GM12878 (cell line): Measurements from ENCODE around the gene TIE1. TPM values are rescaled to one million over a fixed set of nuclear protein-coding genes. Genes with fewer than 3 reads are reported as not detected.

Experiments used
- ATAC-seq: fragments of 200-7000 bp; cut with Tn5 transposase; 3 replicates; pipeline ENCODE4 v1.9.1; 2020; ENCODE audit warnings: mild to moderate bottlenecking, moderate library complexity
- BruUV-seq: library from RNA; stranded (reverse); fragments of 400-500 nt; replicated peaks from 2 replicates; lab custom pipeline; 2021; lab: Mats Ljungman, UMichigan
- CTCF ChIA-PET: fragments of 300-600 bp; sonication (Branson Sonifier 250); formaldehyde crosslinking; extraction: SDS; loops from one replicate; lab custom pipeline; 2021; ENCODE audit warnings: inconsistent platforms; lab: Yijun Ruan, JAX
- POLR2A ChIA-PET: fragments of 350-600 bp; formaldehyde crosslinking; extraction: SDS; loops from one replicate; lab custom pipeline; 2021; ENCODE audit warnings: inconsistent platforms; lab: Charles Lee
- RAD21 ChIA-PET: fragments of 300-600 bp; sonication (Branson Sonifier 250); formaldehyde crosslinking; loops from one replicate; lab custom pipeline; 2023; ENCODE audit warnings: antibody characterized with exemption; ENCODE audit not compliant: unreplicated experiment; lab: Charles Lee
- SMC1A ChIA-PET: fragments of 300-600 bp; sonication (Branson Sonifier 250); formaldehyde crosslinking; loops from one replicate; lab custom pipeline; 2023; ENCODE audit not compliant: unreplicated experiment, uncharacterized antibody; lab: Charles Lee
- DNase-seq: peaks from one replicate; pipeline ENCODE4 v3.0.0-alpha.2; 2011; ENCODE audit warnings: low read depth, low spot score
- FAIRE-seq: peaks from 3 replicates; lab custom pipeline; 2011; peaks lifted over from hg19 to GRCh38; lab: Jason Lieb, UNC
- H2AFZ ChIP-seq: 2 replicates; pipeline ENCODE4 v1.6.0; 2011; ENCODE audit warnings: low read depth, low read length, control low read depth; ENCODE audit not compliant: control insufficient read depth
- H3K27ac ChIP-seq: 2 replicates; pipeline ENCODE4 v1.5.1; 2011; ENCODE audit warnings: control low read depth; ENCODE audit not compliant: control insufficient read depth, insufficient read depth
- H3K27me3 ChIP-seq, 2 experiments: replicated peaks in 1 of 2; 2 replicates each; pipeline versions ENCODE4 v1.6.0 to v1.6.1; 2011; ENCODE audit warnings: low read length in 1 of 2; ENCODE audit not compliant: control insufficient read depth in 2 of 2, insufficient read depth in 2 of 2
- H3K36me3 ChIP-seq, 2 experiments: 2 replicates each; pipeline ENCODE4 v1.5.1; 2011; ENCODE audit warnings: low read length in 1 of 2; ENCODE audit not compliant: control insufficient read depth in 2 of 2, insufficient read depth in 2 of 2
- H3K4me1 ChIP-seq: 2 replicates; pipeline ENCODE4 v1.6.1; 2011; ENCODE audit warnings: mild to moderate bottlenecking, low read length, moderate library complexity, mixed read lengths; ENCODE audit not compliant: control insufficient read depth, insufficient read depth
- H3K4me2 ChIP-seq: 2 replicates; pipeline ENCODE4 v1.6.0; 2011; ENCODE audit warnings: control low read depth; ENCODE audit not compliant: control insufficient read depth, insufficient read depth
- H3K4me3 ChIP-seq: fragments of 200-600 bp; sonication (generic); 2 replicates; pipeline ENCODE4 v1.5.1; 2016
- H3K79me2 ChIP-seq: 2 replicates; pipeline ENCODE4 v1.6.0; 2011; ENCODE audit warnings: low read length; ENCODE audit not compliant: control insufficient read depth, insufficient read depth
- H3K9ac ChIP-seq: 2 replicates; pipeline ENCODE4 v1.8.0; 2011; ENCODE audit warnings: low read length, control low read depth, mixed read lengths; ENCODE audit not compliant: control insufficient read depth, insufficient read depth
- H3K9me3 ChIP-seq: replicated peaks from 3 replicates; pipeline ENCODE4 v1.5.1; 2011; ENCODE audit warnings: mild to moderate bottlenecking, low read length; ENCODE audit not compliant: control insufficient read depth, insufficient read depth
- H4K20me1 ChIP-seq: 2 replicates; pipeline ENCODE4 v1.6.0; 2011; ENCODE audit not compliant: control insufficient read depth, insufficient read depth
- IRF4 ChIP-seq: IDR thresholded peaks from 2 replicates; pipeline ENCODE4 v1.6.1; 2011; ENCODE audit warnings: low read depth, low read length
- KDM1A ChIP-seq: fragments of 200-600 bp; sonication (generic); IDR thresholded peaks from 2 replicates; pipeline ENCODE4 v1.6.1; 2016; ENCODE audit warnings: borderline replicate concordance
- RB1 ChIP-seq: fragments of 450-650 bp; formaldehyde crosslinking; IDR thresholded peaks from 2 replicates; pipeline ENCODE4 v1.6.1; 2017; ENCODE audit warnings: mild to moderate bottlenecking, borderline replicate concordance
- SMARCA5 ChIP-seq: fragments of 450-650 bp; IDR thresholded peaks from 2 replicates; pipeline ENCODE4 v1.6.1; 2017; ENCODE audit warnings: mild to moderate bottlenecking
- SREBF1 ChIP-seq: IDR thresholded peaks from 2 replicates; pipeline ENCODE4 v1.6.1; 2012; ENCODE audit warnings: mild to moderate bottlenecking, low read length
- SRF ChIP-seq, 2 experiments: IDR thresholded peaks; 2 replicates each; pipeline ENCODE4 v1.6.1; 2011; ENCODE audit warnings: low read depth in 2 of 2, low read length in 2 of 2, mild to moderate bottlenecking in 1 of 2, moderate library complexity in 1 of 2
- WGBS: methylation state at CpG from one replicate; pipeline ENCODE4 v1.1.6; 2016; ENCODE audit warnings: low lambda C conversion rate; ENCODE audit not compliant: insufficient replicate concordance, insufficient coverage; ENCODE audit errors: missing lambda C conversion rate; 5-methylcytosine and 5-hydroxymethylcytosine counted together
- in situ Hi-C: fragments of 300-500 bp; cut with MboI; formaldehyde crosslinking; loops from 9 replicates; pipeline ENCODE4 v1.14.3; 2018; ENCODE audit warnings: mixed read lengths
- intact Hi-C: fragments of 100-400 bp; cut with micrococcal nuclease; formaldehyde crosslinking; loops from one replicate; pipeline ENCODE4 v1.14.2; 2022; ENCODE audit not compliant: unreplicated experiment
- polyA plus RNA-seq, 11 experiments: library from polyadenylated mRNA; depleted of rRNA in 4 of 11; unstranded in 6 of 11; stranded (reverse) in 5 of 11; fragments of >200 nt; fragmentation: Nextera tagmentation in 4 of 11; fragmentation: Illumina TruSeq in 1 of 11; extraction: Ambion mirVana in 4 of 11; extraction: Trizol in 1 of 11; gene quantifications; 1 replicate in 1 of 11; 2 replicates in 10 of 11; pipeline versions ENCODE4 v1.2.1 to v1.2.3, GENCODE V29; 2011 to 2016; ENCODE audit warnings: inconsistent platforms in 2 of 11, missing spikeins in 2 of 11, low read depth in 1 of 11
- total RNA-seq, 4 experiments: library from RNA; depleted of rRNA in 3 of 4; stranded (reverse); fragments of >200 nt in 3 of 4; fragmentation: Illumina TruSeq in 1 of 4; extraction: Trizol in 1 of 4; gene quantifications; 2 replicates each; pipeline versions ENCODE4 v1.2.1 to v1.2.3, GENCODE V29; 2013 to 2021
- TF ChIP-seq, protein P1 (sequence below): fragments of 450-650 bp; formaldehyde crosslinking; IDR thresholded peaks from 2 replicates; pipeline ENCODE4 v1.5.0; 2022; ENCODE audit warnings: mild to moderate bottlenecking, missing genetic modification characterization
- TF ChIP-seq, protein P2 (sequence below): IDR thresholded peaks from 2 replicates; pipeline ENCODE4 v1.6.1; 2012; ENCODE audit warnings: mild to moderate bottlenecking, low read depth, low read length

Gene TIE1
- total and polyA plus RNA-seq, 10 of the 15 experiments (the other 5 are each of a cell fraction or from before 2014, with no cell fraction given): 0.26 to 3.9 (median 1.3) TPM

GRCh38 chr1:43334453-43335205 is 33.8 kb downstream of the TIE1 start:
- 35% methylated on average over 7 of the region's 7 CpGs for WGBS
- Histone ChIP-seq H3K79me2 (no peaks in the 10 kb centered on the region), H3K36me3 (no peaks in the 10 kb centered on the region), H3K9me3 (no peaks in the 10 kb centered on the region), H2AFZ (no peak overlapping the region), H4K20me1 (no peaks in the 10 kb centered on the region), H3K4me1 (no peaks in the 10 kb centered on the region), H3K27ac (no peak overlapping the region), H3K27me3 (no peaks in the 10 kb centered on the region; a peak in 1 of 4 replicates), H3K4me3 (no peak overlapping the region), H3K9ac (no peak overlapping the region), H3K4me2 (no peak overlapping the region)
- DNase-seq (no peak), ATAC-seq (no peak), FAIRE-seq (no peak)
- ChIA-PET CTCF (interaction anchor here (1.1 kb wide), 1 partner anchor 108 kb away, joined by 4 read pairs; no protein-coding TSS in a partner anchor), POLR2A (no interaction called here), RAD21 (no interaction called here), SMC1A (interaction anchor here (1.0 to 1.1 kb wide), 2 partner anchors 96 to 108 kb away, joined by 3 read pairs; no protein-coding TSS in a partner anchor)
- BruUV-seq: no TSS peak
- TF ChIP-seq, protein P1, sequence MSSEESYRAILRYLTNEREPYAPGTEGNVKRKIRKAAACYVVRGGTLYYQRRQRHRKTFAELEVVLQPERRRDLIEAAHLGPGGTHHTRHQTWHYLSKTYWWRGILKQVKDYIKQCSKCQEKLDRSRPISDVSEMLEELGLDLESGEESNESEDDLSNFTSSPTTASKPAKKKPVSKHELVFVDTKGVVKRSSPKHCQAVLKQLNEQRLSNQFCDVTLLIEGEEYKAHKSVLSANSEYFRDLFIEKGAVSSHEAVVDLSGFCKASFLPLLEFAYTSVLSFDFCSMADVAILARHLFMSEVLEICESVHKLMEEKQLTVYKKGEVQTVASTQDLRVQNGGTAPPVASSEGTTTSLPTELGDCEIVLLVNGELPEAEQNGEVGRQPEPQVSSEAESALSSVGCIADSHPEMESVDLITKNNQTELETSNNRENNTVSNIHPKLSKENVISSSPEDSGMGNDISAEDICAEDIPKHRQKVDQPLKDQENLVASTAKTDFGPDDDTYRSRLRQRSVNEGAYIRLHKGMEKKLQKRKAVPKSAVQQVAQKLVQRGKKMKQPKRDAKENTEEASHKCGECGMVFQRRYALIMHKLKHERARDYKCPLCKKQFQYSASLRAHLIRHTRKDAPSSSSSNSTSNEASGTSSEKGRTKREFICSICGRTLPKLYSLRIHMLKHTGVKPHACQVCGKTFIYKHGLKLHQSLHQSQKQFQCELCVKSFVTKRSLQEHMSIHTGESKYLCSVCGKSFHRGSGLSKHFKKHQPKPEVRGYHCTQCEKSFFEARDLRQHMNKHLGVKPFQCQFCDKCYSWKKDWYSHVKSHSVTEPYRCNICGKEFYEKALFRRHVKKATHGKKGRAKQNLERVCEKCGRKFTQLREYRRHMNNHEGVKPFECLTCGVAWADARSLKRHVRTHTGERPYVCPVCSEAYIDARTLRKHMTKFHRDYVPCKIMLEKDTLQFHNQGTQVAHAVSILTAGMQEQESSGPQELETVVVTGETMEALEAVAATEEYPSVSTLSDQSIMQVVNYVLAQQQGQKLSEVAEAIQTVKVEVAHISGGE: no peak
- TF ChIP-seq SREBF1: no peak
- TF ChIP-seq IRF4: no peak
- TF ChIP-seq RB1: no peak
- TF ChIP-seq, protein P2, sequence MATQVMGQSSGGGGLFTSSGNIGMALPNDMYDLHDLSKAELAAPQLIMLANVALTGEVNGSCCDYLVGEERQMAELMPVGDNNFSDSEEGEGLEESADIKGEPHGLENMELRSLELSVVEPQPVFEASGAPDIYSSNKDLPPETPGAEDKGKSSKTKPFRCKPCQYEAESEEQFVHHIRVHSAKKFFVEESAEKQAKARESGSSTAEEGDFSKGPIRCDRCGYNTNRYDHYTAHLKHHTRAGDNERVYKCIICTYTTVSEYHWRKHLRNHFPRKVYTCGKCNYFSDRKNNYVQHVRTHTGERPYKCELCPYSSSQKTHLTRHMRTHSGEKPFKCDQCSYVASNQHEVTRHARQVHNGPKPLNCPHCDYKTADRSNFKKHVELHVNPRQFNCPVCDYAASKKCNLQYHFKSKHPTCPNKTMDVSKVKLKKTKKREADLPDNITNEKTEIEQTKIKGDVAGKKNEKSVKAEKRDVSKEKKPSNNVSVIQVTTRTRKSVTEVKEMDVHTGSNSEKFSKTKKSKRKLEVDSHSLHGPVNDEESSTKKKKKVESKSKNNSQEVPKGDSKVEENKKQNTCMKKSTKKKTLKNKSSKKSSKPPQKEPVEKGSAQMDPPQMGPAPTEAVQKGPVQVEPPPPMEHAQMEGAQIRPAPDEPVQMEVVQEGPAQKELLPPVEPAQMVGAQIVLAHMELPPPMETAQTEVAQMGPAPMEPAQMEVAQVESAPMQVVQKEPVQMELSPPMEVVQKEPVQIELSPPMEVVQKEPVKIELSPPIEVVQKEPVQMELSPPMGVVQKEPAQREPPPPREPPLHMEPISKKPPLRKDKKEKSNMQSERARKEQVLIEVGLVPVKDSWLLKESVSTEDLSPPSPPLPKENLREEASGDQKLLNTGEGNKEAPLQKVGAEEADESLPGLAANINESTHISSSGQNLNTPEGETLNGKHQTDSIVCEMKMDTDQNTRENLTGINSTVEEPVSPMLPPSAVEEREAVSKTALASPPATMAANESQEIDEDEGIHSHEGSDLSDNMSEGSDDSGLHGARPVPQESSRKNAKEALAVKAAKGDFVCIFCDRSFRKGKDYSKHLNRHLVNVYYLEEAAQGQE: no peak
- TF ChIP-seq SMARCA5: no peak
- TF ChIP-seq SRF (IDR thresholded peaks at IDR 0.05; ENCODE audit: low read depth in 2 of 2, low read length in 2 of 2): no peak
- TF ChIP-seq KDM1A: no peak
- intact Hi-C loops (no loop called here), in situ Hi-C loops (no loop called here)
